GM12891 (cell line): ENCODE results near the gene INSYN2A.

ENCODE experiments used
- PAX5 ChIP-seq: IDR thresholded peaks from 2 replicates; pipeline ENCODE4 v1.6.1; 2011; ENCODE audit warnings: low read length, moderate library complexity, mild to moderate bottlenecking; ENCODE audit not compliant: insufficient read depth, severe bottlenecking
- POLR2A ChIP-seq: IDR thresholded peaks from 2 replicates; pipeline ENCODE4 v1.6.1; 2011; ENCODE audit warnings: low read depth, low read length, control low read depth
- POLR2AphosphoS5 ChIP-seq: IDR thresholded peaks from 2 replicates; pipeline ENCODE4 v1.6.1; 2011; ENCODE audit warnings: low read depth, low read length, control low read depth
- TAF1 ChIP-seq: IDR thresholded peaks from 2 replicates; pipeline ENCODE4 v1.6.1; 2011; ENCODE audit warnings: low read depth, low read length, control low read depth

GRCh38 chr10:127146661-127147060 is 49.7 kb downstream of the INSYN2A start:
- TF ChIP-seq POLR2A (no peak), POLR2AphosphoS5 (no peak), TAF1 (no peak), PAX5 (no peak)
